ENCODE data around the gene CASZ1. TPM values are rescaled to one million over a fixed set of nuclear protein-coding genes. Genes with fewer than 3 reads are reported as not detected.

CASZ1 gene
- total RNA-seq, 6 experiments from 2014 or later, result 0.14 to 0.67 (median 0.43) TPM

GRCh38 chr1:10782491-10783244 lies 13.8 kb downstream of the CASZ1 start:
- no peaks in the 10 kb centered on the region for H3K9me3 Mint-ChIP-seq
- H3K27ac Mint-ChIP-seq, result no peak overlapping the region
- TF ChIP-seq CTCF (IDR thresholded peaks at IDR 0.05), result no peak
- no peak overlapping the region for H3K4me3 Mint-ChIP-seq
- H3K36me3 Mint-ChIP-seq (ENCODE audit: low read depth), result no peaks in the 10 kb centered on the region
- DNase-seq, result no peak
- H3K27me3 Mint-ChIP-seq (ENCODE audit: insufficient read depth), result peaks cover 42% of the 10 kb centered on the region
- no peaks in the 10 kb centered on the region for H3K4me1 Mint-ChIP-seq (ENCODE audit: low read depth)

DNA sequence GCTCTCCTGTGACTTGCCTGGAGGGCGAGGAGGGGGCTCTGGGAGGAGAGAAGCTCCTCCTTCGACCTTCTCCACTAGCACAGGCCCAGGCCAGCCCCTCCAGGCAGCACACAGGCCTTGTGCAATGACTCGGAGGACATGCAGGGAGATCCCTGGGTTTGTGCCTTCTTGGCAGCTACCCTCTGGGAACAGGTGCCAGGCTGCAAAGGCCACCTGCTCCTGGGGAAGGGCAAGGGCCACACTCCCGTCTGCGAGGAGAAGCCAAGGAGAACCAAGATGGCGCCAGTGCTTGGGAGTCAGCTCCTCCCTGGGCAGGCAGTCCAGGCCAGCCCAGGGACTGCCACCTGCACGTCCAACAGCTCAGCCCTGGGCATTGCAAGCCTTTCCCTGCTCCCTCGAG lies 15.3 kb downstream of the CASZ1 start:
- no peak for TF ChIP-seq CTCF (IDR thresholded peaks at IDR 0.05)
- Mint-ChIP-seq H3K9me3 (no peaks in the 10 kb centered on the region), H3K4me1 (ENCODE audit: low read depth) (no peaks in the 10 kb centered on the region), H3K27me3 (ENCODE audit: insufficient read depth) (peaks cover 35% of the 10 kb centered on the region), H3K27ac (no peak overlapping the region), H3K4me3 (no peak overlapping the region), H3K36me3 (ENCODE audit: low read depth) (no peaks in the 10 kb centered on the region)
- no peak for DNase-seq

DNA sequence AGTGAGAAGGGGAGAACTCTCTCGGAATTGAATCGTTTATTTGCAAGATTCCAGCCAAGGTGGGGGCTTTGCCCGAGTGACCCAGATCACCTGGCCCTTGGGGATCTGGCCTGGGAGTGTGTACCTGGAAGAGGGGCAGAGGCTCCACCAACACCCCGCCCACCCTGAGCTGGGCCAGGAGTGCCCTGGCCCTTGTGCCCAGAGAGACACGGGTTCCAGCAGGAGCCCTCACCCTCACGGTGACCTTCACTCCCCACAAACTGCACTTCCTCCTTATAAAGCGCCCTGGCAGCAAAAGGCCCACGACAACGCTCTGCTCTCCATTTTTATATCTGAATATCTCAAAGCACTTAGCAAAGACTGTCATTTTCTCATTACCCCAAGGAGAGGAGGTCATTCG lies 16.6 kb downstream of the CASZ1 start:
- no peak overlapping the region for H3K27ac Mint-ChIP-seq
- no peak for TF ChIP-seq CTCF (IDR thresholded peaks at IDR 0.05)
- H3K4me3 Mint-ChIP-seq, result no peak overlapping the region
- no peaks in the 10 kb centered on the region for H3K9me3 Mint-ChIP-seq
- no peaks in the 10 kb centered on the region for H3K36me3 Mint-ChIP-seq (ENCODE audit: low read depth)
- H3K27me3 Mint-ChIP-seq (ENCODE audit: insufficient read depth), result peaks cover 39% of the 10 kb centered on the region
- DNase-seq, result no peak
- H3K4me1 Mint-ChIP-seq (ENCODE audit: low read depth), result no peaks in the 10 kb centered on the region

DNA sequence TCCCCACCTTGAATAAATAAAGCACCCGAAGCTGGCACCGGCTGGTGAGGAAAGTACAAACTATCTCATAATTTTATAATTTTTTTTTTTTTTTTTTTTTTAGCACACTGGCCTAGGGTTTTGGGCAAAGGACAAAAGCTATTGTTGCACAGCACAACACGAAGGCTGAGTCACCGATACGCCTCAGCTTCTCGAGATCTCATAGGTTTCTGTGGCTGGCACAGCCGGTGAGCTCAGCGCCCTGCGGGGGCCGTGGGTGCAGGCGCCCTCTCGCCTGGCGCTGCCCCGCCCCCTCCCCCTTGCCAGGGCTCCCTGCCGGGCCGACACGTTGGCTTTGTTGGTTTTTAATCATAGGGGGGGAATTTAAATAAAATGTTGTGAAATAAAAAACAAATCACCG lies 17.2 kb downstream of the CASZ1 start:
- Mint-ChIP-seq H3K27ac (no peak overlapping the region), H3K36me3 (ENCODE audit: low read depth) (no peaks in the 10 kb centered on the region), H3K9me3 (no peaks in the 10 kb centered on the region), H3K4me3 (no peak overlapping the region), H3K4me1 (ENCODE audit: low read depth) (no peaks in the 10 kb centered on the region), H3K27me3 (ENCODE audit: insufficient read depth) (peaks cover 38% of the 10 kb centered on the region)
- no peak for DNase-seq
- no peak for TF ChIP-seq CTCF (IDR thresholded peaks at IDR 0.05)

GRCh38 chr1:10778640-10779039 lies 17.8 kb downstream of the CASZ1 start:
- Mint-ChIP-seq H3K27me3 (ENCODE audit: insufficient read depth) (peaks cover 33% of the 10 kb centered on the region), H3K27ac (no peak overlapping the region), H3K9me3 (no peaks in the 10 kb centered on the region), H3K4me1 (ENCODE audit: low read depth) (no peaks in the 10 kb centered on the region), H3K4me3 (no peak overlapping the region), H3K36me3 (ENCODE audit: low read depth) (no peaks in the 10 kb centered on the region)
- no peak for DNase-seq
- TF ChIP-seq CTCF (IDR thresholded peaks at IDR 0.05), result no peak
